GM12873 (cell line): ENCODE results near the gene SLC27A3.

ENCODE experiments used
- CTCF ChIP-seq: IDR thresholded peaks from 2 replicates; pipeline ENCODE4 v1.5.1; 2012; ENCODE audit warnings: low read depth, mild to moderate bottlenecking, moderate library complexity, low read length, control low read depth; ENCODE audit not compliant: insufficient read depth; ENCODE audit errors: missing control alignments

The SLC27A3 gene

GRCh38 chr1:153789478-153790034, 14.3 kb downstream of the SLC27A3 start:
- no peak for TF ChIP-seq CTCF

- no peak for TF ChIP-seq CTCF
Observed at GRCh38 chr1:153790313-153790965, 15.2 kb downstream of the SLC27A3 start.

- no peak for TF ChIP-seq CTCF
Observed at GRCh38 chr1:153790966-153791647, 15.9 kb downstream of the SLC27A3 start.

- TF ChIP-seq CTCF: no peak
Observed at GRCh38 chr1:153791648-153792253, 16.5 kb downstream of the SLC27A3 start.

- no peak for TF ChIP-seq CTCF
Observed at GRCh38 chr1:153792631-153793041, 17.4 kb downstream of the SLC27A3 start.

- no peak for TF ChIP-seq CTCF
Observed at GRCh38 chr1:153793261-153793972, 18.2 kb downstream of the SLC27A3 start.
